Activated CD4-positive, alpha-beta T cell treated with anti-CD3 and anti-CD28 coated beads, Interleukin-2, Interleukin-4, amounts not matched to agents 100 ng/mL and 50 ng/mL, durations not matched to agents 16 hours and 8 hours (primary cell): ENCODE data around the gene FPGS.

Experiments
- DNase-seq: peaks from one replicate; pipeline ENCODE4 v3.0.0-alpha.2; 2020; ENCODE audit warnings: low spot score

Gene FPGS

DNA sequence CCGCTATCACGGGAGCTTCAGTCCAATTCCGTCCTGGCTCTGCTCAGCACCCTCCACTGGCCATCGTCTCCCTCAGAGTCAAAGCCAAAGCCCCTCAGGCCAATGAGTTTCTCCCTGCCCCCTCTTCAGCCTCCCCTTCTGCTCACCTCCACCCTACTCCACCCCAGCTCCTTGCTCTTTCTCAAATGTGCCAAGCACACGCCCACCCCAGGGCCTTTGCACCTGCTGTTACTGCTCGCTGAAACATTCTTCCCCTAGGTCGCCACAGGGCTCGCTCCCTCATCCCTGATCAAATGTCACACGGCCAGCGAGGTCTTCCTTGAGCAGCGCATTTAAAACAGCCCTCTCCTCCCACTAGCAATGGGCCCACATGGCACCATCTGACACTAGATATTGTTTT is 58.1 kb downstream of the FPGS start:
- no peak for DNase-seq

- no peak for DNase-seq
Measured at GRCh38 chr9:127862075-127863011, 59.7 kb downstream of the FPGS start.

GRCh38 chr9:127863191-127863621 is 60.5 kb downstream of the FPGS start:
- no peak for DNase-seq
